IMR-90 (cell line): ENCODE data around the gene FAM20A. TPM values are rescaled to one million over a fixed set of nuclear protein-coding genes. Genes with fewer than 3 reads are reported as not detected.

Experiments
- ATAC-seq: fragments of 200-7000 bp; cut with Tn5 transposase; 2 replicates; pipeline ENCODE4 v1.9.1; 2020; ENCODE audit warnings: low read depth, mild to moderate bottlenecking, moderate library complexity
- BruUV-seq: library from RNA; stranded (reverse); fragments of 400-500 nt; replicated peaks from 2 replicates; lab custom pipeline; 2021; lab: Mats Ljungman, UMichigan
- CTCF ChIA-PET: fragments of 300-600 bp; formaldehyde crosslinking; extraction: SDS; loops from one replicate; lab custom pipeline; 2021; ENCODE audit warnings: antibody characterized with exemption; lab: Yijun Ruan, JAX
- POLR2A ChIA-PET: fragments of 300-600 bp; sonication (Branson Sonifier 250); formaldehyde crosslinking; loops from one replicate; lab custom pipeline; 2022; ENCODE audit warnings: antibody characterized with exemption; ENCODE audit not compliant: unreplicated experiment; lab: Charles Lee
- DNase-seq: peaks from one replicate; pipeline ENCODE4 v3.0.0; 2013
- H2AFZ ChIP-seq: replicated peaks from 2 replicates; pipeline ENCODE3; 2013; ENCODE audit warnings: low read length, mild to moderate bottlenecking; ENCODE audit not compliant: poor library complexity
- H2AK5ac ChIP-seq: 2 replicates; pipeline ENCODE4 v1.6.1; 2013; ENCODE audit warnings: low read depth, low read length, inconsistent platforms
- H2AK9ac ChIP-seq: replicated peaks from 2 replicates; pipeline ENCODE3; 2013; ENCODE audit warnings: mild to moderate bottlenecking, low read depth, low read length, moderate library complexity; ENCODE audit not compliant: poor library complexity
- H2BK120ac ChIP-seq: 2 replicates; pipeline ENCODE4 v1.6.1; 2013; ENCODE audit warnings: low read depth, low read length, inconsistent platforms
- H2BK15ac ChIP-seq: 3 replicates; pipeline ENCODE4 v1.6.1; 2013; ENCODE audit warnings: low read depth, low read length, inconsistent platforms
- H2BK20ac ChIP-seq: 2 replicates; pipeline ENCODE4 v1.6.1; 2013; ENCODE audit warnings: low read depth, mild to moderate bottlenecking, inconsistent platforms, low read length, moderate library complexity
- H2BK5ac ChIP-seq: 2 replicates; pipeline ENCODE4 v1.6.1; 2013; ENCODE audit warnings: mild to moderate bottlenecking, low read depth, low read length, inconsistent platforms; ENCODE audit not compliant: poor library complexity, severe bottlenecking
- H3K14ac ChIP-seq: replicated peaks from 2 replicates; pipeline ENCODE4 v1.6.1; 2013; ENCODE audit warnings: low read depth, low read length, inconsistent platforms
- H3K18ac ChIP-seq: 2 replicates; pipeline ENCODE4 v1.6.1; 2013; ENCODE audit warnings: low read depth, low read length, control low read depth
- H3K23ac ChIP-seq: 2 replicates; pipeline ENCODE4 v1.6.1; 2013; ENCODE audit warnings: low read depth, low read length, inconsistent platforms
- H3K27ac ChIP-seq: 2 replicates; pipeline ENCODE4 v1.5.1; 2013; ENCODE audit warnings: mild to moderate bottlenecking, control low read depth, low read length; ENCODE audit not compliant: insufficient read depth
- H3K27me3 ChIP-seq: 2 replicates; pipeline ENCODE4 v1.6.1; 2013; ENCODE audit warnings: low read length; ENCODE audit not compliant: control insufficient read depth, insufficient read depth
- H3K36me3 ChIP-seq: 2 replicates; pipeline ENCODE4 v1.6.1; 2013; ENCODE audit warnings: low read length, mixed read lengths; ENCODE audit not compliant: control insufficient read depth, insufficient read depth
- H3K4ac ChIP-seq: 2 replicates; pipeline ENCODE4 v1.6.1; 2013; ENCODE audit warnings: low read depth, low read length, inconsistent platforms
- H3K4me1 ChIP-seq: 2 replicates; pipeline ENCODE4 v1.6.1; 2013; ENCODE audit warnings: low read length, mixed read lengths; ENCODE audit not compliant: control insufficient read depth, insufficient read depth
- H3K4me2 ChIP-seq: 2 replicates; pipeline ENCODE4 v1.6.1; 2013; ENCODE audit warnings: low read depth, mild to moderate bottlenecking, control low read depth, low read length, moderate library complexity
- H3K4me3 ChIP-seq: 2 replicates; pipeline ENCODE4 v1.5.1; 2013; ENCODE audit warnings: low read depth, mild to moderate bottlenecking, control low read depth, low read length, moderate library complexity; ENCODE audit not compliant: insufficient read depth
- H3K56ac ChIP-seq: 2 replicates; pipeline ENCODE4 v1.6.1; 2013; ENCODE audit warnings: low read length, inconsistent platforms; ENCODE audit not compliant: insufficient read depth; ENCODE audit errors: extremely low read depth
- H3K79me1 ChIP-seq, 2 experiments: 2 replicates each; pipeline ENCODE4 v1.6.1; 2013; ENCODE audit warnings: low read length in 2 of 2, inconsistent platforms in 1 of 2, low read depth in 1 of 2
- H3K9ac ChIP-seq: 2 replicates; pipeline ENCODE4 v1.6.1; 2013; ENCODE audit warnings: low read depth, low read length, control low read depth
- H3K9me1 ChIP-seq: 2 replicates; pipeline ENCODE4 v1.6.1; 2013; ENCODE audit warnings: low read length, inconsistent platforms; ENCODE audit not compliant: insufficient read depth
- H3K9me3 ChIP-seq: 2 replicates; pipeline ENCODE4 v1.6.1; 2013; ENCODE audit warnings: low read length; ENCODE audit not compliant: control insufficient read depth, insufficient read depth
- H4K20me1 ChIP-seq: 2 replicates; pipeline ENCODE4 v1.6.1; 2013; ENCODE audit warnings: low read length, inconsistent platforms; ENCODE audit not compliant: insufficient read depth
- H4K5ac ChIP-seq: 2 replicates; pipeline ENCODE4 v1.6.1; 2013; ENCODE audit warnings: mild to moderate bottlenecking, low read depth, low read length, control low read depth
- H4K8ac ChIP-seq, 2 experiments: 2 replicates each; pipeline ENCODE4 v1.6.1; 2013; ENCODE audit warnings: low read depth in 2 of 2, low read length in 2 of 2, control low read depth in 1 of 2, inconsistent platforms in 1 of 2
- H4K91ac ChIP-seq: 2 replicates; pipeline ENCODE4 v1.6.1; 2013; ENCODE audit warnings: low read depth, low read length, inconsistent platforms; ENCODE audit not compliant: insufficient read depth
- BHLHE40 ChIP-seq: fragments of 150-350 bp; IDR thresholded peaks from 2 replicates; pipeline ENCODE4 v1.6.1; 2016; ENCODE audit warnings: mild to moderate bottlenecking, low read depth, low read length
- CEBPB ChIP-seq: IDR thresholded peaks from 2 replicates; pipeline ENCODE4 v1.6.1; 2012; ENCODE audit warnings: low read depth, low read length, improper control_type of control experiment
- CHD1 ChIP-seq: IDR thresholded peaks from 2 replicates; pipeline ENCODE4 v1.6.1; 2012; ENCODE audit warnings: low read depth, low read length, improper control_type of control experiment
- FOS ChIP-seq: fragments of 150-350 bp; IDR thresholded peaks from 2 replicates; pipeline ENCODE4 v1.6.1; 2016; ENCODE audit warnings: low read depth, low read length
- MAFK ChIP-seq: IDR thresholded peaks from 2 replicates; pipeline ENCODE4 v1.6.1; 2012; ENCODE audit warnings: low read depth, low read length, improper control_type of control experiment
- MAZ ChIP-seq: IDR thresholded peaks from 2 replicates; pipeline ENCODE4 v1.6.1; 2012; ENCODE audit warnings: low read depth, mild to moderate bottlenecking, low read length, improper control_type of control experiment, moderate library complexity, borderline replicate concordance
- MXI1 ChIP-seq: IDR thresholded peaks from 2 replicates; pipeline ENCODE4 v1.6.1; 2012; ENCODE audit warnings: low read depth, mild to moderate bottlenecking, low read length, moderate library complexity, borderline replicate concordance
- POLR2A ChIP-seq: IDR thresholded peaks from 2 replicates; pipeline ENCODE4 v1.6.1; 2012; ENCODE audit warnings: mild to moderate bottlenecking, low read depth, low read length
- RAD21 ChIP-seq: IDR thresholded peaks from 2 replicates; pipeline ENCODE4 v1.6.1; 2012; ENCODE audit warnings: low read length, improper control_type of control experiment
- RCOR1 ChIP-seq: IDR thresholded peaks from 2 replicates; pipeline ENCODE4 v1.6.1; 2012; ENCODE audit warnings: mild to moderate bottlenecking, low read length, improper control_type of control experiment; ENCODE audit not compliant: insufficient replicate concordance
- RFX5 ChIP-seq: IDR thresholded peaks from 2 replicates; pipeline ENCODE4 v1.8.0; 2012; ENCODE audit warnings: low read depth, mild to moderate bottlenecking, low read length, moderate library complexity
- SMC3 ChIP-seq: fragments of 150-350 bp; IDR thresholded peaks from 2 replicates; pipeline ENCODE4 v1.6.1; 2016; ENCODE audit warnings: low read depth, mild to moderate bottlenecking, antibody characterized with exemption, low read length, moderate library complexity
- WGBS, 2 experiments: methylation state at CpG; one replicate each; pipeline versions ENCODE4 v1.1.5 to v1.1.7; 2013; ENCODE audit warnings: missing lambda C conversion rate in 2 of 2; ENCODE audit not compliant: insufficient read length in 1 of 2; ENCODE audit errors: extremely low coverage in 2 of 2; 5-methylcytosine and 5-hydroxymethylcytosine counted together
- dilution Hi-C: fragments of 300-500 bp; cut with HindIII; formaldehyde crosslinking; loops from one replicate; pipeline ENCODE4 v1.14.3; 2018; ENCODE audit warnings: low sequenced_read_pairs; ENCODE audit not compliant: unreplicated experiment
- in situ Hi-C: fragments of 300-500 bp; cut with MboI; formaldehyde crosslinking; loops from 3 replicates; pipeline ENCODE4 v1.14.3; 2019; ENCODE audit warnings: low sequenced_read_pairs, inconsistent platforms, mixed read lengths
- intact Hi-C: fragments of 100-400 bp; cut with micrococcal nuclease; formaldehyde crosslinking; loops from 2 replicates; pipeline ENCODE4 v1.10.0; 2022
- polyA plus RNA-seq, 3 experiments: library from polyadenylated mRNA; depleted of rRNA; stranded (reverse); fragments of >200 nt; gene quantifications; 2 replicates each; pipeline ENCODE4 v1.2.3, GENCODE V29; 2012; ENCODE audit warnings: low replicate concordance in 1 of 3
- total RNA-seq: library from RNA; depleted of rRNA; stranded (reverse); fragments of >200 nt; gene quantifications from 2 replicates; pipeline ENCODE4 v1.2.3, GENCODE V29; 2012
- TF ChIP-seq, protein P1 (sequence below): conservative IDR thresholded peaks from 2 replicates; pipeline ENCODE4 v1.5.1; 2012; ENCODE audit warnings: mild to moderate bottlenecking, low read depth, low read length, improper control_type of control experiment
- TF ChIP-seq, protein P2 (sequence below): fragments of 150-350 bp; IDR thresholded peaks from 2 replicates; pipeline ENCODE4 v1.6.1; 2017; ENCODE audit warnings: mild to moderate bottlenecking, antibody characterized with exemption, low read length, low read depth

Gene FAM20A
- total and polyA plus RNA-seq, 2 of the 4 experiments (the other 2 are of a cell fraction): not detected

DNA sequence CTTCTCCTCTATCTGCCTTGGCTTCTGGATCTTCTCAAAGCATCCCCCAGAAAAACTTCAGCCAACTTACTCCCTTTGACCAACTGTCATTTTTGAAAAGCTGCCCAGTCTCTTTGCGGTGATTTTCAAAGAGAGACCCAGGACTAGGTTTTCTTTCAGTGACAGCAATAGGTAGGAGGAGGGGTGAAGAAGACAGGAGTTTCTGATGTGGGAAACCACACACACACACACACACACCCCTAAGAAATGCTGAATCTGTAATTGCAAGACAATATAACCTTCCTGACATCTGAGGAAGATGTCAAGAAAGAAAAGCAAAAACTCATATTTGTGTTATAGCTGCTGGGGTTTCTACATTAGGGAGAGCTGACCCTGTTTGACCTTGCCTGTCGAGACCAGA is 5.2 kb downstream of the FAM20A start:
- H2BK20ac ChIP-seq: no peak overlapping the region
- 29% methylated on average over 1 of the region's 2 CpGs; no CpG with 5 or more reads in 1 of the 2 experiments for WGBS, 2 experiments
- no peak overlapping the region for H4K91ac ChIP-seq
- H3K23ac ChIP-seq: no peak overlapping the region
- no peaks in the 10 kb centered on the region for H3K9me3 ChIP-seq
- no peak overlapping the region for H4K8ac ChIP-seq
- in situ Hi-C loops (no loop called here), dilution Hi-C loops (no loop called here), intact Hi-C loops (no loop called here)
- no peak overlapping the region for H4K5ac ChIP-seq
- no peaks in the 10 kb centered on the region for H3K9me1 ChIP-seq
- BruUV-seq: no TSS peak
- no peak overlapping the region for H2AK9ac ChIP-seq
- H4K20me1 ChIP-seq: no peaks in the 10 kb centered on the region
- H3K27me3 ChIP-seq: peaks cover 32% of the 10 kb centered on the region
- DNase-seq (no peak), ATAC-seq (no peak)
- no peak overlapping the region for H2BK5ac ChIP-seq
- no peak overlapping the region for H3K9ac ChIP-seq
- no peak overlapping the region for H3K56ac ChIP-seq
- no peaks in the 10 kb centered on the region for H3K79me1 ChIP-seq
- H3K18ac ChIP-seq: no peak overlapping the region
- TF ChIP-seq, protein P1, sequence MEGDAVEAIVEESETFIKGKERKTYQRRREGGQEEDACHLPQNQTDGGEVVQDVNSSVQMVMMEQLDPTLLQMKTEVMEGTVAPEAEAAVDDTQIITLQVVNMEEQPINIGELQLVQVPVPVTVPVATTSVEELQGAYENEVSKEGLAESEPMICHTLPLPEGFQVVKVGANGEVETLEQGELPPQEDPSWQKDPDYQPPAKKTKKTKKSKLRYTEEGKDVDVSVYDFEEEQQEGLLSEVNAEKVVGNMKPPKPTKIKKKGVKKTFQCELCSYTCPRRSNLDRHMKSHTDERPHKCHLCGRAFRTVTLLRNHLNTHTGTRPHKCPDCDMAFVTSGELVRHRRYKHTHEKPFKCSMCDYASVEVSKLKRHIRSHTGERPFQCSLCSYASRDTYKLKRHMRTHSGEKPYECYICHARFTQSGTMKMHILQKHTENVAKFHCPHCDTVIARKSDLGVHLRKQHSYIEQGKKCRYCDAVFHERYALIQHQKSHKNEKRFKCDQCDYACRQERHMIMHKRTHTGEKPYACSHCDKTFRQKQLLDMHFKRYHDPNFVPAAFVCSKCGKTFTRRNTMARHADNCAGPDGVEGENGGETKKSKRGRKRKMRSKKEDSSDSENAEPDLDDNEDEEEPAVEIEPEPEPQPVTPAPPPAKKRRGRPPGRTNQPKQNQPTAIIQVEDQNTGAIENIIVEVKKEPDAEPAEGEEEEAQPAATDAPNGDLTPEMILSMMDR: no peak
- TF ChIP-seq RAD21: no peak
- no peak for TF ChIP-seq RFX5
- TF ChIP-seq RCOR1: no peak
- no peak for TF ChIP-seq MAFK
- TF ChIP-seq POLR2A: no peak
- TF ChIP-seq BHLHE40: no peak
- TF ChIP-seq SMC3: no peak
- no peak for TF ChIP-seq CHD1
- no peak for TF ChIP-seq FOS
- no peak for TF ChIP-seq MXI1
- no peak for TF ChIP-seq MAZ
- TF ChIP-seq, protein P2, sequence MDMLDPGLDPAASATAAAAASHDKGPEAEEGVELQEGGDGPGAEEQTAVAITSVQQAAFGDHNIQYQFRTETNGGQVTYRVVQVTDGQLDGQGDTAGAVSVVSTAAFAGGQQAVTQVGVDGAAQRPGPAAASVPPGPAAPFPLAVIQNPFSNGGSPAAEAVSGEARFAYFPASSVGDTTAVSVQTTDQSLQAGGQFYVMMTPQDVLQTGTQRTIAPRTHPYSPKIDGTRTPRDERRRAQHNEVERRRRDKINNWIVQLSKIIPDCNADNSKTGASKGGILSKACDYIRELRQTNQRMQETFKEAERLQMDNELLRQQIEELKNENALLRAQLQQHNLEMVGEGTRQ: no peak
- no peak for TF ChIP-seq CEBPB
- no peak overlapping the region for H3K4ac ChIP-seq
- no peak overlapping the region for H2BK120ac ChIP-seq
- no peak overlapping the region for H3K14ac ChIP-seq
- H3K27ac ChIP-seq: no peak overlapping the region
- no peaks in the 10 kb centered on the region for H3K36me3 ChIP-seq
- ChIA-PET POLR2A (no interaction called here), CTCF (no interaction called here)
- H2AFZ ChIP-seq: no peak overlapping the region
- no peak overlapping the region for H3K4me2 ChIP-seq
- H3K4me3 ChIP-seq: no peak overlapping the region
- H2BK15ac ChIP-seq: no peak overlapping the region
- H3K4me1 ChIP-seq: no peaks in the 10 kb centered on the region; the same call in 1 of the 2 replicates
- H2AK5ac ChIP-seq: no peak overlapping the region
